Adrenal gland (tissue), 5 donors: ENCODE measurements around the gene HPS1.

Source experiments
- CTCF ChIP-seq, 6 experiments: fragments of 450-650 bp in 4 of 6; fragments of 200-600 bp in 2 of 6; sonication (generic) in 1 of 6; IDR thresholded peaks; 1 replicate in 5 of 6; 2 replicates in 1 of 6; pipeline versions ENCODE4 v1.5.1 to v1.8.0; 2016 to 2021; ENCODE audit warnings: antibody characterized with exemption in 6 of 6, mild to moderate bottlenecking in 2 of 6, moderate library complexity in 1 of 6
- POLR2A ChIP-seq, 2 donors: fragments of 450-650 bp; IDR thresholded peaks; one replicate each; pipeline ENCODE4 v1.6.1; 2017; ENCODE audit warnings: antibody characterized with exemption in 2 of 2, mild to moderate bottlenecking in 2 of 2, moderate library complexity in 1 of 2
- donor health status: DM: no; HTN: no; CAD: no.

GRCh38 chr10:98446661-98447221 lies at the start of gene HPS1:
- no peak for TF ChIP-seq CTCF (IDR thresholded peaks at IDR 0.05)
- TF ChIP-seq POLR2A (IDR thresholded peaks at IDR 0.05) = peak; percentile 62 to 81
